HG02885 (cell line): Measurements from ENCODE around the gene ZNF358.

Source experiments
- ATAC-seq: cut with Tn5 transposase; IDR thresholded peaks from one replicate; pipeline ENCODE4 v1.9.1; 2021; ENCODE audit warnings: mild to moderate bottlenecking; ENCODE audit not compliant: unreplicated experiment, poor library complexity

Gene ZNF358

DNA sequence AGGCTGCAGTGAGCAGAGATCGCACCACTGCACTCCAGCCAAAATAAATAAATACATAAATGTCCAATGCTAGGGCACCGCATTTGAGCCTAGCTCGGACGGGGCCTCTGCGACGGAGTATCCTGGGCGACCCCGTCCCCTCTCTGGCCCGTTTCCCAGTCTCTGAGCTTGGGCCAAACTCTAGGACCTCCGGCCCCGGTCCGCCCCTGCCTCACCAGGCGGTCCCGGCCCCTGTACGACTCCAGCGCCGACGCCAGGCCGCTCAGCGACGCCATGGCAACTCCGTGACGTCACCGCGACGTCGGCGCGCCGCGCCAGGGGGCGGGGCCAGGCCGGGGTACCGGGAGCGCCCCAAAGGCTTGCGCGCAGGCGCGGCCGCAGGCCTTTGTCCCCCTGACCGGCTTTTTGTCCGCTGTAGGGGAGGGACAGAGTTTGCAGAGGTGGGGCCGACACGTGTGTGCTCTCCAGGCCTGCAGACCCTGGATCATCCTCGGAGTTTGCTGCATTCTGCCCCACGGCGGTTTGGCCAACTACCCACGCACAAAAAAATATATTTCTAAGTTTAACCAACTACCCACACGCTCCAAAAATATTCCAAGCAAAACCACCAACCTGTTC is 27.1 kb upstream of the ZNF358 start, which contains the start of gene PEX11G:
TSS of gene PEX11G (minus strand) at position 300 of the 618 bp plus-strand sequence. CDS start at position 275, 25 bp downstream.
- ATAC-seq, result peak; percentile 82

DNA sequence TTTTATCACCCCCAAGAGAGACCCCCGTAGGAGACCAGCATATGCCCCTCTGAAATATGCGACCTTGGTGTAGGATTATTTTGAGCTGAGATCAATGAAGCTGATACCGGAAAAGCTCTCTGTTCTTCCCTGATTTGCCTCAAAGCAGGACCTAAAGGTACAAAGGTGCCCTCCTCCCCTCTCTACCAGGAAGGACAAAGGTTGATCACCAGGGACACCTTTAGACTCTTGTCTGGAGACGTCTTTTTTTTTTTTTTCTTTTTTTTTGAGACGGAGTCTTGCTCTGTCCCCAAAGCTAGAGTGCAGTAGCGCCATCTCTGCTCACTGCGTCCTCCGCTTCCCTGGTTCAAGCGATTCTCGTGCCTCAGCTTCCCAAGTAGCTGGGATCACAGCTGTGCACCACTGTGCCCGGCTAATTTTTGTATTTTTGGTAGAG is 26.3 kb upstream of the ZNF358 start:
- no peak for ATAC-seq

DNA sequence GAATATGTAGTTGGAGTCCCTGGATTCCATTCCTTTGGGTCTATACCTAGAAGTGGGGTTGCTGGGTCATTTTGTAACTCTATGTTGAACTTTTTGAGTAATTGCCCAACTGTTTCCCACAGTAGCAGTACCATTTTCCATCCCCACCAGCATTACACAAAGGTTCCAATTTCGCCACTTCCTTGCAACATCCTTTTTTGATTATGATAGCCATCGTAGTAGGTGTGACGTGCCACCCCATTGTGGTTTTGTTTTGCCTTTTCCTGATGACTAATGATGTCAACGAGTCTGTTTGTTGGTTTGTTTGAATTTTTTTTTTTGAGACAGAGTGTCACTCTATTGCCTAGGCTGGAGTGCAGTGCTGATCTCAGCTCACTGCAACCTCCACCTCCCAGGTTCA is 23.8 kb upstream of the ZNF358 start:
- no peak for ATAC-seq

DNA sequence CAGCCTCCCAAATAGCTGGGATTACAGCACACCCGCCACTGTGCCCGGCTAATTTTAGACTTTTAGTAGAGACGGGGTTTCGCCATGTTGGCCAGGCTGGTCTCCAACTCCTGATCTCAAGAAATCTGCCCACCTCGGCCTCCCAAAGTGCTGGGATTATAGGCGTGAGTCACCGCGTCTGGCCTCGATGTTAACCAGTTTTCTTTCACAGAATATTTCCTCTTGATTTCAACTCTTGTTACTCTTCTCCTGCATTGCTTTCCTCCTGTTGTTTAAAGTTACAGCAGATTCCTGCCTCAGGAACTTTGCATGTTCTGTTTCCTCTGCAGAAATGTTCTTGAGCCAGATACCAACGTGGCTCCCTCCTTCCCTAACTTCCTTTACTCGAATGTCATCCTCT is 23.3 kb upstream of the ZNF358 start:
- ATAC-seq, result no peak

DNA sequence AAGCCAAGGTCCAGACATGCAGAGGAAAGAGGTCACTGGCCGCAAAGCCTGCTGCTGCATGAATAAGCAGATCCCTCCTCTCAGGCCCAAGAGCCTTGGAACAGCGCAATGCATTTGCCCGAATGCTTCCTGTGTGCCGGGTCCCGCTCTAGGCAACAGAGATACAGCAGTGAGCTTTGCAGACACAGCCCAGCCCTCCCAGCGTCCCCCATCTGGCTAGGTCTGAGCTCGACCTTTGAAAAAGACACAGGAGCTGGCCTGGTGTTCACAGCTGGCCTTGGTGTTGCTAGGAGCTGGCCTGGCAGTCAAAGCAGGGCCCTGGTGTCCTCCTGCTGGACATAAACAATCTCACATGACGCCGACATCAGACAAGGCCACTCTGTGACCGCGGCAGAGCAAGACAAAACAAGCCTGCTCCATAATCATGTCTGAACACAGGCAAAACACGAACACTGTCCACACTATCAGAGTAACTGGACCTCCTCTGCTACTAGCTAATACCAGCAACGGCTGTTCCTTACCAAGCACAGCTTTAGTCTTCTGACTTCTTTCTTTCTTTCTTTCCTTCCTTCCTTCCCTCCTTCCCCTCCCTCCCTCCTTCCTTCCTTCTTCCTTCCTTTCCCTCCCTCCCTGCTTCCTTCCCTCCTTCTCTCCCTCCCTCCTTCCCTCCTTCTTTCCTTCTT is 21.3 kb upstream of the ZNF358 start:
- no peak for ATAC-seq

DNA sequence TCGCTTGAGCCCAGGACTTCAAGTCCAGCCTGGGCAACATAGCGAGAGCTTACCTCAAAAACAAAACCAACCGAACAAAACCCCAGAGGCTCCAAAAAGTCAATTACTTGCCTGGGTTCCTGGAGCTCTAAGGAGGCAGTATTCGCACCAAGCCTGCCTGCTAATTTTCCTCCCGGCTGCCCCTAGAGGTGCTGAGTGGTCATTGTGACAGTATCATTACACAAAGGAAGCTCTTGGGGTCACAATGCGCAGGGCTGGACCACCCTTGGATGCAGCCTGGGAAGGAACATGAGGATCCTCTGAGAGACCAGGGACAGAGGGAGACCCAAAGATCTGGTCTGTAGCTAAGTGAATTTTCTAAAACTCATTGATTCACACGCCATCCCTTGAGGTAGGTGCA is 18.6 kb upstream of the ZNF358 start:
- no peak for ATAC-seq

DNA sequence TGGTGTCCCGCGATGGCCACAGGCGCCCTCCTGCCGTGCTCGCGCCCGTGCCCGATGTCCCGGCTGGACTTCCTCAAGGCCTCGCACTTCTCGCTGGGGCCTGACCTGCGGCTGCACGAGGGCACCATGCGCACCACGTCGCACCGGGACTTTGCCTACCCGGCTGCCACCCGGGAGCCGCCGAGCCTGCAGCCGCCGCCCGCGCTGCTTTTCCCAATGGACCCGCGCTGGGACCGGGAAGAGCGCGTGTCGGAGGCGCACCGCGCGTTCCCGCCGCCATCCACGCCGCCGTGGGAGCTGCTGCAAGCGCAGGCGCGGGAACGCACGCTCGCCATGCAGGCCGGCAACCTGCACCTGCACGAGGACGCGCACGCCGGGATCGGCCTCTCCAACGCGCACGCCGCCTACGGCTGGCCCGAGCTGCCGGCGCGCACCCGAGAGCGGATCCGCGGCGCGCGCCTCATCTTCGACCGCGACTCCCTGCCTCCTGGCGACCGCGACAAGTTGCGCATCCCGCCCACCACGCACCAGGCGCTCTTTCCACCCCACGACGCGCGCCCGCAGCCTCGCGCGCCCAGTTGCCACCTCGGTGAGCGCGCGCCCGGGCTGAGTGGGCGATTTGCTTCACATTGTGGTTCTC is 15.0 kb upstream of the ZNF358 start:
- ATAC-seq, result no peak

DNA sequence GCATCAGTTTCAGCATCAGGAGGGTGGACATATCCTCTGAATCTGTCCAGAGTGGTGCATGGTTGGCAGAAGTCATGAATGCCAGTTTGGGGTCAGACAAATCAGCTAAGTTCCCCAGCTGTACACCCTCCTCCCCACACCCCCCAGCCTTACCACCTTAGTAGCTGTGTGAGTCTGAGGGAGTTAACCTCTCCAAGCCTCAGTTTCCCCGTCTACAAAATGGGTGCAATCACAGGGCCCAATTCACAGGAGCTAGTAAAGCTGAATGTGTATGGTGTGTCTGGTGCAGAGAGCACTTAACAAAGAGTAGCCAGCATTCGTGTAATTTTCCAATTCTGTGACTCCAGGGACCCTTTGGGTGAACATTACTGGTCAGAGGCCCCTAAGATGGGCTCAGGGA is 13.4 kb upstream of the ZNF358 start:
- ATAC-seq, result no peak

DNA sequence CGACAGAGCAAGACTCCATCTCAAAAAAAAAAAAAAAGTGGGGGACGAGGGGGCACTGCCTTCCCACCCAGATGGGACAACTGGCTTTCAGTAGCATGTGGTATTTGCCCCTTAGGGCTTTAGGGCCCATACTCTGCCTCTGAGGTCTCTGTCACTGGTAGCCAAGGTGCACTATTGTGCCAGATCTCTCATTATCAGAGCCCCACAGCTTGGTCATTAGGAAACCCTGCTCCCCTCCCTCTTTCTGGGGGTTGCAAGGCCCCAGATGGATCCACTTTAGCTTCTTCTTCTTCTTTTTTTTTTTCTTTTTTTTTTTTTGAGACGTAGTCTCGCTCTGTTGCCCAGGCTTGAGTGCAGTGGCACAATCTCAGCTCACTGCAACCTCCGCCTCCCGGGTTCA is 11.2 kb upstream of the ZNF358 start:
- no peak for ATAC-seq

DNA sequence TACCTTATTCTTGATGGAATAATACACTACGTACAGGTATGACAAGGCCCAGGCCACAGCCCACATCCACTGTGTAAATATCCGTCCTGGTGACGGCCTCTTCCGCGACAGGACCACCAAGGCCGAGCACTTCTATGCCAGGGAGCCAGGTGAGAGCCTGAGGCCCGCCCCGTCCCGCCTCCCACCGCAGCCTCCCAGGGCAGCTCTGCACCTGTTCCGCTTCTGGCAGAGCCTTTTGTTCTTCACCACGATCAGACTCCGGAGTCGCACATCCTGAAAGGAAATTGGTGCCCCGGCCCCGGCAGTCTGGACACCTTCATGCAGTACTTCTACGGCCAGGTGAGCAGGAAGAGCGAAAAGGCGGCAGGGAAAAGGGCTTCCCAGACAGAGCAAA is 10.6 kb upstream of the ZNF358 start:
- ATAC-seq, result no peak

DNA sequence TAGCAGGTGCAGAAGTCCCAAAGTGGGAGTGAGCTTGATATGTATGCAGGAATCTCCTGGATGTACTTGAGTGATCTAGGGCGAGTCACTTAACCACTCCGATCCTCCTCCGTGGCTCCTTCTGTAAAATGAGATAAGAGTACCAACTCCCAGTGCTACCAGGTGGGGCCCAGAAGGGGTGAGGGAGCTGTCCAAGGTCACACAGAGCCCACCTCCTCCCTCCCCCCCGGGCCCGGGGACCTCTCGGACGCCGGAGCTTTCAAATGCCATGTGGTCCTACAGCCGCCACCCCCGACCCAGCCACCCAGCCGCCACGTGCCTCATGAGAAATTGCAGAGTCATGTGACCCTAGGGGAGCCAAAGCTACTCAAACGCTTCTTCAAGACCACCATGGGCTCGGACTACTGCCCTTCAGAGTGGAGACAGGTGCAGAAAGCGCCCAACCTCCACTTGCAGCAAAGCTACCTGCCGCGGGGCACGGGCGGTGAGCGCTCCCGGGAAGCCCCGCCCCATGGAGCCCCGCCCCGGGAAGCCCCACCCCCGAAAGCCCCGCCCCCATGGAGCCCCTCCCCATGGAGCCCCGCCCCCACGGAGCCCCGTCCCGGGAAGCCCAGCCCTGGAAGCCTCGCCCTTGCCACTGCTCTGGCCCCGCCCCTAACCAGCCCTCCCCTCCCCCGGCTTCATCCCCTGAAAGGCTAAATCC is 10.1 kb upstream of the ZNF358 start:
- no peak for ATAC-seq

DNA sequence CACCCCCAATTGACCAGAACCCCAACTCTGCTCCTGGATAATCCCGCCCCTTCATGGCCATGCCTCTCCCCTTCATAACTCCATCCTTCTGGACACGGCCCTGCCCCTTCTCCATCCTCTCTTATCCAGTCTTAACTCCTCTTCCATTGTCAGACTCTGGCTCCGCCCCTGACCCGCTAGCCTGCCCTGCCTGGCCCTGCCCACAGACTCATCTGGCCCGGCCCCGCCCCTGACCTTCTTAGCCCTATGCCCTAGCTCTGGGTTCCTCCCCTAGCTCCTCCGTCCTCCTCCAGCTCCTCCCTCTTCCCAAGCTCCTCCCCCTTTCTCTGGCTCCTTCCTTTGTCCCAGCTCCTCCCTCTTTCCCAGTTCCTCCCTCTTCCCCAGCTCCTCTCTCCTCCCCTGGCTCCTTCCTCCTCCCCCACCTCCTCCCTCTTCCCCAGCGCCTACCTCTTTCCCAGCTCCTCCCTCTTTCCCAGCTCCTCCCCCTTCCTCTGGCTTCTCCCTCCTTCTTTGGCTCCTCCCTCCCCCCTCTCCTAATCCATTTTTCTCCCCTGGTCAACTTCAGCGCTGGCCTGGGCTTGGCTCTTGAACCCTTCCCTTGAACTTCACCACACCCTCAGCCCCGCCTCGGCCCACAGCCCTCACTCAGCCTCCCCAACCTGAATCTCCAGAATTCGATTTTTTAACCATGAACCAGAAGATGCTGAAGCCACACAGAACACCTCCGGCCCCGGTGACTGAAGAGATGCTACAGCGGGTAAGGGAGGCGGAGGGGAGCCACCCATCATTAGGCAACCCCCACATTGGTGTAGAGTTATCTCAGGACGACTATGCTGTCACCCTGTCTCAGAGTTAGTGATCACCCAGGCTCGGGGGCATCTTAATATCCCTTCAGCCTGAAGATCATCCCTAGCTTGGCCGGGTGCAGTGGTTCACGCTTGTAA is 9.2 kb upstream of the ZNF358 start:
- no peak for ATAC-seq

DNA sequence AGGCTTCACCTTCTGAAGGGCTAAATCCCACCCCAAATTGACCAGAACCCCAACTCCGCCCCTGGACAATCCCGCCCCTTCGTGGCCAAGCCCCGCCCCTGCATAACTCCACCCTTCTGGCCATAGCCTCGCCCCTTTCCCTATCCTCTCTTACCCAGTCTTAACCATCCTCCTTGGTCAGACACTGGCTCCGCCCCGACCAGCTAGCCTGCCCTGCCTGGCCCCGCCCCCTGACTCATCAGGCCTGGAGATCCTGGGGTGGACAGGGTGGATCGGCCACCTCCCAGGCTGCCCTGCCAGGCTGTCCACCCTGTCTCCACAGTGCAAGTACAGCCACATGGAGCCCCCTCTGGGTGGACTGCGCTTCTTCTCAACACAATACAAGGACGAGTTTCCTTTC is 8.0 kb upstream of the ZNF358 start:
- ATAC-seq, result no peak

DNA sequence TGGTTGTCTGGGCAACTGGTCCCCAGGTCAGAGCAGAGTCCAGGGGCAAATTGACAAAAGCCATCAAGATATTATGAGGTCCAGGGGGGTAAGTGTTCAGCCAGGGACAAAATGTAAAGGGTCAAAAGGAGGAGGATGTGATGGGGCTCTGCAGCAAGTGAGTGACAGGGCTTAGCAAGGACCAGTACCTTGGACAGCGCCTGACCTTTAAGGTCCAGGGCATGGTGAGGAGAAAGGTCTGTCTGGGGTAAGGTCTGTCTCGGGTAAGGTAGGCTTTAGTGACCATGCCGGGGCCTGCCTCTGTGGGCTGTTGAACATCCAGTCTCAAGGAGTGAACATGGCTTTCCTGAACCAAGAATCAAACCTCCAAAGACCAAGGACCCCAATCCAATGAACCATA is 6.3 kb upstream of the ZNF358 start:
- ATAC-seq, result no peak

DNA sequence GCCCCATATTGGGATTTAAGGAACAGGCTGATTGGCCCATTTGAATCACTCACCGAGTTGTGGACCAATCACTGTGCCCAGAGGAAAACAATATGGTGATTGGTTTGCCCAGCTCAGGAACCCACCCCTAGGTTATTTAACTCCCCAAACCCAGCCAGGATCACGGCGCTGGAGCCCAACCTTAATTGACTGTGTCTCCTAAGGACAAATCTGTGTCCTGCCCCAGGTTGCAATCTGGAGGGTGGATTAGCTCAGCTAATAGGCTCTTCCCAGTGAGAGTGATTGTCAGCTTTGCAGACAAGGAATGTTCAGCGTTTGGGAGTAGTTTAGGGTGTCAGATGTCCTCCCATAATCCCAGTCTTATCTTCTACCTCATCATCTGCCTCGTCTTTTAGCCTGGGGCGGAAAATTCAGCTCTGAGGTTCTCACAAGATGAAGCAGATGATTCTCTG is 3.5 kb upstream of the ZNF358 start:
- no peak for ATAC-seq

DNA sequence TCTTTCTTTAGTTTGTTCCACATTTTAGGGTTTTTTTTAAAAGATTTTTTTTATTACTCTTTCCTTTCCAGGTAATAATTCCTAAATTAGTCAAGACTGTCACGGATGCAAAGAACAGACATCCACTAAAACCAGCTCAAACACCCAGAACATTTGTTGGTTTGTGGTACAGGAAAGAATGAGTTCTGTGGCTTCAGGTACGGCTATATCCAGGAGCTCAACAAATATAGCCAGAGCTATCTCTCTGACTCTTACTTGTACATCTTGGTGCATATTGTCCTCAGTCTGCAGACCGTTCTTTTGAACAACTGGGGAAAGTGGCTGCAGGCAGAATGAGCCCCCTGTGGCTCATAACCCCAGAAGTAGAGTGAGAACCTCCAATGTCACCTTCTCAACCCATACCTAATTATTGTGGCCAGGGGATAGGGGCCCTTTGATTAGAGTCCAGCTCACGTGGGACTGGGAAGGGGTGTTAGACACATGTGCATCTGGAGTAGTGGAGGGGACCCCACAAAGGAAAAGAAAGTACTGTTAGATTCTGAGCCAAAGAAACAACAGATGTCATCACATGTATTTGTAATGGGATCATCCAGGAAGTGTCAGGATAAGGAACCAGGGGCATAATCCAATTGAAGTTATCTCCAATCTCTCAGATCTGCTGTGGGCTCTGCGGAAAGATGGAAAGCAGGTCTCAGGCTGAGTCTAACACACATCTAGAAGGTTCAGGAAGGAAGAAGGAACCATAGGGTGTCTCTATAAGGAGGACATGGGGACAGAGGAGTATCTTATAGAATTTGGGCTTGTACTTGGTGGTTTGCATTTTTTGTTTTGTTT is 1.9 kb upstream of the ZNF358 start:
- ATAC-seq, result no peak

DNA sequence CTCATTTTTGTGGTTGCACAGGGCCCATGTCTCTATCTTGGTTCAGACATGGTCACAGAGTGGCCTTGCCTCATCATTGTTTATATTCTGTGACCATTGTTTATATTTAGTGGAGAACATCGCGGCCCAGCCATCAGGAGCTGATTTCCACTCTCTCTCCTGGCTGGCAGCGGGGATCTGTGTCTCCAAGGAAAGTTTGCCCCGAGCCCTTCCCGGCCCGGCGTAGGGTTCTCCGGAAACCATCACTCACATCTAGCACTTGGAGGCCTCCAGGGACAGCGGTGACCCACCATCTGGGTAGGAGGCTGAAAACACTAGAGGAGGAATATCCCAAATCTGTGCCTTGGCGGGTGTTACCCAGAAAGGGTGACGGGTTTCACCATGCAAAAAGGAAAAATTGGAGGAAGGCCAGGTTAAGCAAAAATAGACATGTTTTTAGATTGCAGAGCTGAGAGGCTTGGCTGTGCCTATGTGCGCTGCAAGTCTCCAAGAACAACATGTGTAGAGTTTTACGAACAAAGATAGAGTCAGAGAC is 726 bp upstream of the ZNF358 start:
- no peak for ATAC-seq

DNA sequence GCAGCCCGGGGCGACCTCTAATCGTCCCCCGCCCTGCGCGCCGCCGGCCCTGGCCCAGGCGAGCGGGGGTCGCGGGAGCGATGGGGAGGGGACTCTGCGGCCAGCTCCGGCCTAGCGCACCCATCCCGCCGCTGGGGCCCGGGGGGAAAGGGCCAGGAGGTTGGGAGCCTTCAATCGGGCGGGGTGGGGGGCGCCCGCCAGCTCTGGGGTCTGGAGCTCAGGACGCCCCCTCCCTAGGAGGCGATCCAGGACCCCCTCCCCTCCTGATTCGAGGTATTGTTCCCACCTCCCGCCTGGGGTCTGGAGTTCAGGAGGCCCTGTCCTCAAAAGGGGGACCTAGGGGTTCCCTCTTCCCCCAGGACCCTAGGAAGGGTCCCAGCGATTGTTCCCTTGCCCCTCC is 430 bp downstream of the ZNF358 start:
- ATAC-seq, result no peak

DNA sequence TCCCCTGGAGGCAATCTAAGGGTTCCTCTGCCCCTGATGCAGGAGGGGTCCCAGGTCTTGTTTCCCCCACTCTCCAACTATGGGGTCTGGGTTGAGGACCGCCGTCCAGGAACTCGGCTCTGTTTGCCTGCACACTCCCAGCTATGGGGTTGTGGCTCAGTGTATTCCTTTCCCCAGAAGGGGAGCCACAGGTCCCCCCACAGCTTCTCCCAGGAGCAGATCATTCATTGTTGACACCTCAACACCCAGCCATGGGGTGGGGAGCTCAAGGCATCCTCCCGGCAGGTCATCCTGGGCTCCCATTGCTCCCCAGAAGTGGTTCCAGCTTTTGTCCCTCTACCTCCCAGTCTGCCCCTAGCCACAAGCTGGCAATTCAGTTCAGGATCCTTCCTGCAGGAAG is 975 bp downstream of the ZNF358 start:
- no peak for ATAC-seq
